ENCODE data around the gene MAFF.
A peak's percentile ranks its signal among the peaks of the same experiment; 100 is the strongest.
"Not testable (repeated sequence)": the region's sequence is repeated elsewhere in the genome, so short reads cannot be mapped to it uniquely, and the experiment has no call there.

The MAFF gene

GRCh38 chr22:38201711-38202436, at the start of gene MAFF:
Gene MAFF, plus strand, starts transcription at chr22:38201994. Its CDS starts 11,860 bp downstream, at chr22:38213854.
- DNase-seq (ENCODE audit: low spot score) = peak; percentile 95

GRCh38 chr22:38153821-38154562, 47.8 kb upstream of the MAFF start:
- DNase-seq (ENCODE audit: low spot score) = no peak

- DNase-seq (ENCODE audit: low spot score) = not testable (repeated sequence)
These were observed 47.3 kb upstream of the MAFF start for GRCh38 chr22:38154563-38154915.

- no peak for DNase-seq (ENCODE audit: low spot score)
These were observed 46.1 kb upstream of the MAFF start for GRCh38 chr22:38155703-38156102.

- no peak for DNase-seq (ENCODE audit: low spot score)
These were observed 38.6 kb upstream of the MAFF start for GRCh38 chr22:38162881-38163843.

GRCh38 chr22:38163844-38164550, 37.8 kb upstream of the MAFF start:
- no peak for DNase-seq (ENCODE audit: low spot score)

GRCh38 chr22:38164551-38164918, 37.3 kb upstream of the MAFF start:
- no peak for DNase-seq (ENCODE audit: low spot score)

GRCh38 chr22:38165922-38166593, 35.7 kb upstream of the MAFF start:
- no peak for DNase-seq (ENCODE audit: low spot score)

GRCh38 chr22:38167988-38168407, 33.8 kb upstream of the MAFF start:
- no peak for DNase-seq (ENCODE audit: low spot score)

GRCh38 chr22:38169116-38169515, 32.7 kb upstream of the MAFF start:
- no peak for DNase-seq (ENCODE audit: low spot score)

GRCh38 chr22:38170469-38170868, 31.3 kb upstream of the MAFF start:
- DNase-seq (ENCODE audit: low spot score) = no peak

GRCh38 chr22:38171927-38172831, 29.6 kb upstream of the MAFF start:
- no peak for DNase-seq (ENCODE audit: low spot score)

- no peak for DNase-seq (ENCODE audit: low spot score)
These were observed 28.8 kb upstream of the MAFF start for GRCh38 chr22:38172832-38173640.

- no peak for DNase-seq (ENCODE audit: low spot score)
These were observed 28.2 kb upstream of the MAFF start for GRCh38 chr22:38173641-38173906.

- DNase-seq (ENCODE audit: low spot score) = no peak
These were observed 27.2 kb upstream of the MAFF start for GRCh38 chr22:38174626-38175025.

GRCh38 chr22:38175206-38176118, 26.3 kb upstream of the MAFF start:
- DNase-seq (ENCODE audit: low spot score) = no peak

GRCh38 chr22:38176170-38176741, 25.5 kb upstream of the MAFF start:
- DNase-seq (ENCODE audit: low spot score) = no peak

GRCh38 chr22:38177044-38177443, 24.8 kb upstream of the MAFF start:
- DNase-seq (ENCODE audit: low spot score) = no peak
